Liver (tissue), 9 donors: ENCODE measurements around the gene FRAT1. TPM values are rescaled to one million over a fixed set of nuclear protein-coding genes. Genes with fewer than 3 reads are reported as not detected.
A peak's percentile ranks its signal among the peaks of the same experiment; 100 is the strongest.

Source experiments
- DNase-seq: peaks from one replicate; pipeline ENCODE4 v3.0.0-alpha.2; 2017; ENCODE audit warnings: low spot score
- H3K27ac ChIP-seq, 2 donors: one replicate each; pipeline ENCODE4 v1.7.0; 2013; ENCODE audit warnings: inconsistent platforms in 2 of 2, low read length in 2 of 2, control low read depth in 1 of 2, low read depth in 1 of 2, mild to moderate bottlenecking in 1 of 2
- H3K27me3 ChIP-seq, 4 donors: one replicate each; pipeline versions ENCODE4 v1.6.1 to v1.7.0; 2013; ENCODE audit warnings: low read length in 3 of 4, inconsistent platforms in 1 of 4, mild to moderate bottlenecking in 1 of 4, moderate library complexity in 1 of 4; ENCODE audit not compliant: control insufficient read depth in 4 of 4, insufficient read depth in 4 of 4
- H3K36me3 ChIP-seq, 4 donors: one replicate each; pipeline versions ENCODE4 v1.6.1 to v1.7.0; 2013; ENCODE audit warnings: low read length in 3 of 4, mild to moderate bottlenecking in 3 of 4, low read depth in 1 of 4, moderate library complexity in 1 of 4; ENCODE audit not compliant: control insufficient read depth in 4 of 4, insufficient read depth in 3 of 4
- H3K4me1 ChIP-seq, 4 donors: one replicate each; pipeline versions ENCODE4 v1.6.1 to v1.7.0; 2013; ENCODE audit warnings: low read length in 3 of 4, mild to moderate bottlenecking in 3 of 4, moderate library complexity in 1 of 4; ENCODE audit not compliant: control insufficient read depth in 4 of 4, insufficient read depth in 4 of 4
- H3K4me3 ChIP-seq, 3 donors: one replicate each; pipeline versions ENCODE4 v1.6.1 to v1.7.0; 2013; ENCODE audit warnings: low read length in 3 of 3, control low read depth in 1 of 3, low read depth in 1 of 3, mild to moderate bottlenecking in 1 of 3
- H3K9ac ChIP-seq, 2 donors: one replicate each; pipeline ENCODE4 v1.7.0; 2013; ENCODE audit warnings: low read length in 2 of 2, mild to moderate bottlenecking in 2 of 2, moderate library complexity in 2 of 2, control low read depth in 1 of 2, low read depth in 1 of 2
- H3K9me3 ChIP-seq, 4 donors: one replicate each; pipeline versions ENCODE4 v1.6.1 to v1.7.0; 2013; ENCODE audit warnings: low read length in 3 of 4; ENCODE audit not compliant: control insufficient read depth in 4 of 4
- ATF3 ChIP-seq: IDR thresholded peaks from 2 replicates; pipeline ENCODE4 v1.6.1; 2016; ENCODE audit warnings: antibody characterized with exemption
- CTCF ChIP-seq: fragments of 150-350 bp; IDR thresholded peaks from 2 replicates; pipeline ENCODE4 v1.5.1; 2017; ENCODE audit warnings: improper control_type of control experiment, low read depth, low read length; ENCODE audit not compliant: missing input control
- EGR1 ChIP-seq, 2 donors: IDR thresholded peaks; 2 replicates each; pipeline ENCODE4 v1.6.1; 2016 to 2018; ENCODE audit warnings: antibody characterized with exemption in 2 of 2, low read depth in 2 of 2
- FOXA1 ChIP-seq: IDR thresholded peaks from 2 replicates; pipeline ENCODE4 v1.6.1; 2016; ENCODE audit warnings: antibody characterized with exemption
- FOXA2 ChIP-seq: IDR thresholded peaks from 2 replicates; pipeline ENCODE4 v1.6.1; 2016; ENCODE audit warnings: antibody characterized with exemption
- GABPA ChIP-seq, 2 donors: IDR thresholded peaks in 1 of 2; conservative IDR thresholded peaks in 1 of 2; 2 replicates each; pipeline ENCODE4 v1.6.1; 2016; ENCODE audit warnings: antibody characterized with exemption in 2 of 2, mild to moderate bottlenecking in 1 of 2, moderate library complexity in 1 of 2
- HNF4A ChIP-seq, 2 donors: conservative IDR thresholded peaks; 2 replicates each; pipeline ENCODE4 v1.6.1; 2016; ENCODE audit warnings: antibody characterized with exemption in 2 of 2, mild to moderate bottlenecking in 2 of 2
- HNF4G ChIP-seq: IDR thresholded peaks from 2 replicates; pipeline ENCODE4 v1.6.1; 2016; ENCODE audit warnings: antibody characterized with exemption
- JUND ChIP-seq, 2 donors: IDR thresholded peaks; 2 replicates each; pipeline ENCODE4 v1.6.1; 2016; ENCODE audit warnings: antibody characterized with exemption in 2 of 2
- MAX ChIP-seq: IDR thresholded peaks from 2 replicates; pipeline ENCODE4 v1.6.1; 2016; ENCODE audit warnings: antibody characterized with exemption
- NR2F2 ChIP-seq: IDR thresholded peaks from 2 replicates; pipeline ENCODE4 v1.6.1; 2016; ENCODE audit warnings: antibody characterized with exemption
- RAD21 ChIP-seq, 2 donors: IDR thresholded peaks; 2 replicates each; pipeline ENCODE4 v1.6.1; 2016; ENCODE audit warnings: antibody characterized with exemption in 2 of 2, mild to moderate bottlenecking in 2 of 2
- REST ChIP-seq: IDR thresholded peaks from 2 replicates; pipeline ENCODE4 v1.6.1; 2016; ENCODE audit warnings: antibody characterized with exemption, mild to moderate bottlenecking
- RXRA ChIP-seq, 2 donors: IDR thresholded peaks; 2 replicates each; pipeline ENCODE4 v1.6.1; 2017 to 2018; ENCODE audit warnings: antibody characterized with exemption in 2 of 2, mild to moderate bottlenecking in 1 of 2
- SP1 ChIP-seq: IDR thresholded peaks from 2 replicates; pipeline ENCODE4 v1.6.1; 2018; ENCODE audit warnings: antibody characterized with exemption, mild to moderate bottlenecking
- TAF1 ChIP-seq: conservative IDR thresholded peaks from 2 replicates; pipeline ENCODE4 v1.6.1; 2016; ENCODE audit warnings: antibody characterized with exemption, mild to moderate bottlenecking
- YY1 ChIP-seq: IDR thresholded peaks from 2 replicates; pipeline ENCODE4 v1.6.1; 2016; ENCODE audit warnings: antibody characterized with exemption, mild to moderate bottlenecking
- ZBTB33 ChIP-seq: IDR thresholded peaks from 2 replicates; pipeline ENCODE4 v1.6.1; 2016; ENCODE audit warnings: antibody characterized with exemption
- WGBS: extraction: QIAGEN DNeasy Blood & Tissue Kit; methylation state at CpG from one replicate; pipeline ENCODE4 v1.1.7; 2013; 5-methylcytosine and 5-hydroxymethylcytosine counted together
- polyA plus RNA-seq, 2 donors: library from polyadenylated mRNA; stranded (reverse) in 1 of 2; unstranded in 1 of 2; fragments of 200-250 nt in 1 of 2; fragments of >200 nt in 1 of 2; fragmentation: Nextera tagmentation in 1 of 2; extraction: Ambion mirVana in 1 of 2; gene quantifications; one replicate each; pipeline versions ENCODE4 v1.2.1 to v1.2.3, GENCODE V29; 2013 to 2015
- total RNA-seq, 2 donors: library from RNA; depleted of rRNA; stranded (reverse); fragments of >200 nt; gene quantifications; one replicate each; pipeline ENCODE4 v1.2.3, GENCODE V29; 2014
- donor health status: healthy.
- donor health status: healthy.
- donor health status: healthy.
- donor health status: healthy.
- donor health status: healthy.

The FRAT1 gene
- total and polyA plus RNA-seq, 4 donors: 4.3 to 7.4 (median 5.2) TPM

GRCh38 chr10:97292097-97292861, 26.8 kb upstream of the FRAT1 start, which contains the start of gene ARHGAP19:
Gene ARHGAP19, minus strand, starts transcription at chr10:97292637. Its CDS starts 10 bp downstream, at chr10:97292627.
- peak within 1 kb of the TSS; percentile 85 to 93 for H3K27ac ChIP-seq
- peak; percentile 91 for DNase-seq
- H3K9me3 ChIP-seq: no peaks in the 10 kb centered on the region
- peak within 1 kb of the TSS; percentile 77 to 91 for H3K9ac ChIP-seq
- WGBS: under 1% methylated on average over 55 of the region's 55 CpGs
- H3K27me3 ChIP-seq: no peaks in the 10 kb centered on the region
- no peaks in the 10 kb centered on the region for H3K36me3 ChIP-seq
- peaks cover 0 to 28% (median 15%) of the 10 kb centered on the region in 4 donors for H3K4me1 ChIP-seq
- TF ChIP-seq YY1 (peak; percentile 99), ZBTB33 (no peak), CTCF (peak; percentile 3), TAF1 (no peak), EGR1 (IDR thresholded peaks at IDR 0.05; ENCODE audit: low read depth in 2 of 2) (peak in 1 of 2 donors; percentile 73), MAX (peak; percentile 55), HNF4A (conservative IDR thresholded peaks at IDR 0.05) (peak in 1 of 2 donors; percentile 37), REST (peak; percentile 72), FOXA1 (no peak), JUND (IDR thresholded peaks at IDR 0.05) (peak; percentile 42 to 80), GABPA (IDR thresholded peaks at IDR 0.05 in 1 of 2, conservative IDR thresholded peaks at IDR 0.05 in 1 of 2) (peak; percentile 38 to 42), FOXA2 (no peak), RXRA (IDR thresholded peaks at IDR 0.05) (peak; percentile 56 to 57), ATF3 (no peak), SP1 (peak; percentile 97), NR2F2 (no peak), RAD21 (IDR thresholded peaks at IDR 0.05) (peak in 1 of 2 donors; percentile 10), HNF4G (no peak)
- peak within 1 kb of the TSS; percentile 79 to 90 (median 82) for H3K4me3 ChIP-seq
